IPS-15b (cell line): ENCODE measurements around the gene L3MBTL2.
"Not testable (repeated sequence)": the region's sequence is repeated elsewhere in the genome, so short reads cannot be mapped to it uniquely, and the experiment has no call there.

Source experiments
- H3K27me3 ChIP-seq: one replicate; pipeline ENCODE4 v1.6.1; 2013; ENCODE audit warnings: low read length; ENCODE audit not compliant: control insufficient read depth, insufficient read depth
- H3K36me3 ChIP-seq: one replicate; pipeline ENCODE4 v1.6.1; 2013; ENCODE audit warnings: low read length; ENCODE audit not compliant: control insufficient read depth, insufficient read depth
- H3K4me1 ChIP-seq: one replicate; pipeline ENCODE4 v1.6.1; 2013; ENCODE audit warnings: mild to moderate bottlenecking, low read length; ENCODE audit not compliant: control insufficient read depth, insufficient read depth
- H3K4me3 ChIP-seq: one replicate; pipeline ENCODE4 v1.5.1; 2013; ENCODE audit warnings: low read depth, low read length
- H3K9ac ChIP-seq: one replicate; pipeline ENCODE4 v1.6.1; 2013; ENCODE audit warnings: low read depth, mild to moderate bottlenecking, low read length
- H3K9me3 ChIP-seq: one replicate; pipeline ENCODE4 v1.6.1; 2013; ENCODE audit warnings: mild to moderate bottlenecking, low read length; ENCODE audit not compliant: control insufficient read depth, insufficient read depth

The L3MBTL2 gene

DNA sequence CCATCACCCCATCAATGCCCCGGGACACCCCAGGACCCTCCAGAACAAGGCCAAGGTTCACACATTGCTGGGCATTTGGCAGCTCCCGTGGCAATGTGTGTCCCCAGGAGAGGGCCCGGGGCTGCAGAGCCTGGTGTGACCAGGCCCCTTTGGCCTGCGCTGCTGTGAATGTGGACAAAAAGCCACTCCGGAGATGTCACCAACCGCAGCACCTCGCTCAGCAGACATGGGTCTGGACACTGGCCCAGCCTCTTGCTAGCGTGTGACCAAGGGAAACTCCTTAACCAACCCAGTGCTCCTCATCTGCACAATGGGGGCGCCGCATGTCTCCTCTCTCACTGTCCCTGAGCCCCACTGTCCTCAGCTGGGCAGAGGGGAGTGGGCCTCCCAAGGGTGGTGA is 43.6 kb downstream of the L3MBTL2 start:
- Histone ChIP-seq H3K36me3 (peaks cover 74% of the 10 kb centered on the region), H3K9ac (no peak overlapping the region), H3K4me3 (no peak overlapping the region), H3K27me3 (no peaks in the 10 kb centered on the region), H3K4me1 (no peaks in the 10 kb centered on the region), H3K9me3 (no peaks in the 10 kb centered on the region)

GRCh38 chr22:41249442-41249841 is 44.3 kb downstream of the L3MBTL2 start:
- no peaks in the 10 kb centered on the region for H3K4me1 ChIP-seq
- H3K4me3 ChIP-seq: no peak overlapping the region
- H3K36me3 ChIP-seq: peaks cover 78% of the 10 kb centered on the region
- H3K9me3 ChIP-seq: no peaks in the 10 kb centered on the region
- no peaks in the 10 kb centered on the region for H3K27me3 ChIP-seq
- no peak overlapping the region for H3K9ac ChIP-seq

DNA sequence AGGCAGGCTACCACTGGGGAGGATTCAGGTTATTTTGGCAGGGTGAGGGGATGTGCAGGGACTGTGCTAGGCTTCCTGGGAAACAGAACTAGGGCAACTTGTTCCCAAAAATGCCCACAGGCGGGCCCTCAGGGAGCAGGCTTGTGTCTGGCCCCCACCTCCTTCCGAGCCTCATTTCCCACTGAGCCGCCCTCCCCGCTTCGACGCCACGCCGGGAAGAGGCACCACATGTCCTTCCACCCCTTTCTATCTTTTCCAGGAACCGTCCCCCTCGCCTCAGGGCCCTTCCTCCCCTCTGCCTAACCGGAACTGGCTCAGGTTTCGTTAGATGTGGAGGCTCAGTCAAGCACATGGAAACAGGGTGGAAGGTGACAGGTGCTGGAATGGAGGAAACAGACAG is 45.0 kb downstream of the L3MBTL2 start:
- H3K4me3 ChIP-seq: no peak overlapping the region
- no peaks in the 10 kb centered on the region for H3K4me1 ChIP-seq
- no peaks in the 10 kb centered on the region for H3K9me3 ChIP-seq
- peaks cover 83% of the 10 kb centered on the region for H3K36me3 ChIP-seq
- no peaks in the 10 kb centered on the region for H3K27me3 ChIP-seq
- H3K9ac ChIP-seq: no peak overlapping the region

DNA sequence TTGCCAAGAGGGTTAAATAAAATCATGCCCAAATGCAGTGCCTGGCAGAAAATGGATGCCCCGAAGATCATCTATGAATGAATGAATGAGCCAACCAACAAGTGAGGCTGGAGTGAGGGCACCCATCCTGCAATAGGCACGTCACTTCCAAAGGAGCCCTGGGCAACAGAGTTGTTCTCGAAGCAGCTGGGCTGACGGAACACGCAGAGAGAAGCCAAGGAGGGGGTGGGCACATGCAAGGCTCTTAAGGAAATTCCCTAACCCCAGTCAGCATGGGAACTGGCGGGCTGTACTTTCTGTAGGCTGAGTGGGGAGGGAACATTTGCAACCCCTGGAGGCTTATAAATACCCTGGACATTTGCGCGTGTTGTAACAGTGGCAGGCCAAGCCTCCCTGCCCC is 47.3 kb downstream of the L3MBTL2 start:
- no peaks in the 10 kb centered on the region for H3K9me3 ChIP-seq
- no peaks in the 10 kb centered on the region for H3K27me3 ChIP-seq
- peaks cover 88% of the 10 kb centered on the region for H3K36me3 ChIP-seq
- no peak overlapping the region for H3K9ac ChIP-seq
- no peak overlapping the region for H3K4me3 ChIP-seq
- no peaks in the 10 kb centered on the region for H3K4me1 ChIP-seq

- Histone ChIP-seq H3K9ac (no peak overlapping the region), H3K27me3 (no peaks in the 10 kb centered on the region), H3K4me3 (no peak overlapping the region), H3K36me3 (peaks cover 89% of the 10 kb centered on the region), H3K4me1 (no peaks in the 10 kb centered on the region), H3K9me3 (no peaks in the 10 kb centered on the region)
Measured at GRCh38 chr22:41254230-41254629, 49.1 kb downstream of the L3MBTL2 start.

DNA sequence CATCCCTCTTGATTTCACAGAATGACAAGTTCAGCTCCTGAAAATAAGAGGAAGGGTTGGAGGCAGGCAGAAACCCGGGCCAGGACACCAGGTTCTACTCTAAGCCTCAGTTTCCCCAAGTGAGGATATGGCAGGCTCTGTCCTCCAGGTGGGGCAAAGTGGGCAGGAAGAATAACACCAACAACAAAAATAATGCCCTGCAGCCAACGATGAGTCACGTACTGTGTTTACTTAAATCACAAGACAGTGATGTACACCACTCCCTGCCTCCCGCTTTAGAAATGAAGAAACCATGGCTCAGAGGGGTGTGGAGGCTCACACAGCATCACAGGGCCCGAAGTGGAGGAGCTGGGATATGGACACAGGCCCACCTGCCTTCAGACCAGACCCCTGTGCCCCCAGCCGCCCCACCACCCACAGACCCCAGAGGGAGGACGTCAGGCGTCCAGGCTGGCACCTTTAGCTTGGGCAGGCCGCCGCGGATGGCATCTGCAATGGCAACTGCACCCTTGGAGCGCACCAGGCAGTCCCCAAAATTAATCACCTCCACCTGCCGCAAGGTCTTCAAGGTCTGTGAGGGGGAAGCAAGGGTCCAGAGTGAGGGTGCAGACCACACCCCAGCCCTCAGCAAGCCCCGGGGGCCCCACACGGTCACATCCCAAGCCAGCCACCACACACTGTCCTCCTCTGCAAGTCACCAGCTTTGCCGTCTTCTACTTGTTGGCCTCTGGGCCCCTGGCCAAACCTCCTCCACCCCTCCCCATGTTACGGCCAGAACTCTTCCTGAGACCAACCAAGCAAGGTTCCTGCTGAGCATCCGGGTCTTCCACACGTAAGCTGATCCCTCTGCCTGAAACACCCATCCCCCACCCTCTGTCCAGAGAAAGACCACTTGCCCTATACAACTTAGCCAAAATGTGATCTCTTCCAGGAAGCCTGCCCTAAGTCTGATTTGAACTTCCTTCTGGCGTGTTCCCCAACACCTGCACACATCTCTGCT is 51.4 kb downstream of the L3MBTL2 start:
- Histone ChIP-seq H3K9me3 (no peaks in the 10 kb centered on the region), H3K36me3 (peaks cover 80% of the 10 kb centered on the region), H3K9ac (no peak overlapping the region)

DNA sequence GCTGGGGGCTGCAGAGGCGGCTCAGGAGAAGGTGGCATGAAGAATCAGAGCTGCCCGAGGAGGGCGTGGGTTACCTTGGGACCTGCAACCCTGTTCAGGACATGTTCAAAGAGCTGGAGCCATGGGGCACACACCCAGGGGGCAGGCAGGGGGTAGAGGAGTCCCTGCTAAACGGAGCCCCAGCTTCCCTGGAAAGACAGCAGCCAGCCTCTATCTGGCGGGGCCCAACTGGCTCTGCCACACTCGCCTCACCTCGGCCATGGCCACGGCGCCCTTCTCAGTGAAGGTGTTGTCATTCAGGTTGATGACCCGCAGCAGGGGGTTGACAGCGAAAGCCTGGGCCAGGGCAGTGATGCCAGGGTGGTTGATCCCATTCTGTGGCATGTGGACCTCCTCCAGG is 52.6 kb downstream of the L3MBTL2 start:
- no peaks in the 10 kb centered on the region for H3K27me3 ChIP-seq
- H3K4me3 ChIP-seq: no peak overlapping the region
- H3K4me1 ChIP-seq: no peaks in the 10 kb centered on the region
- H3K36me3 ChIP-seq: peaks cover 84% of the 10 kb centered on the region
- H3K9ac ChIP-seq: no peak overlapping the region
- H3K9me3 ChIP-seq: no peaks in the 10 kb centered on the region

More for the DNA sequence above, 51.4 kb downstream of the L3MBTL2 start:
- H3K4me1 ChIP-seq: no peaks in the 10 kb centered on the region
- H3K4me3 ChIP-seq: no peak overlapping the region
- H3K27me3 ChIP-seq: no peaks in the 10 kb centered on the region

- H3K4me1 ChIP-seq, H3K4me3 ChIP-seq, H3K9ac ChIP-seq, H3K9me3 ChIP-seq, H3K27me3 ChIP-seq: not testable (repeated sequence)
- peaks cover 87% of the 10 kb centered on the region for H3K36me3 ChIP-seq
Measured at GRCh38 chr22:41259756-41260155, 54.6 kb downstream of the L3MBTL2 start.

DNA sequence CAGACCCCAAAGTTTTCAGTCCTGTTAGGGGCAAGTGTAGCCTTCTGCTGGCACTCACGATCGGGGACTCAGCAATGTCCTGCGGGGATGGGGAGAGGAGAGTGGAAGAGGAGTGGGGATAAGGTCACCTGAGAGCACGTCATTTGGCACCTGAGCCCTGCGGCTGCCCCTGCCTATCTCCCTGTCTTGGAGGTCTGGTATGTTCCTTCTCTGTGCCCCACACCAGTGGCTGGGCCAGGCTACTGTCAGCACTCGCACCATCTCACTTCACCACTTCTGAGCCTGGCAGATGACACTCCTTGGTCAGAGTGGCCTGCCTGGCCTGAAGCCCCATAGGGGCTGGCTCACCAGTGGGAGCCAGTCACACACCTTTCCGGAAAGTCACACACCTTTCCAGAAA is 55.8 kb downstream of the L3MBTL2 start:
- Histone ChIP-seq H3K9ac (no peak overlapping the region), H3K36me3 (peaks cover 86% of the 10 kb centered on the region), H3K4me3 (no peak overlapping the region), H3K9me3 (no peaks in the 10 kb centered on the region), H3K4me1 (no peaks in the 10 kb centered on the region), H3K27me3 (no peaks in the 10 kb centered on the region)

GRCh38 chr22:41261541-41262249 is 56.6 kb downstream of the L3MBTL2 start:
- no peaks in the 10 kb centered on the region for H3K9me3 ChIP-seq
- no peaks in the 10 kb centered on the region for H3K4me1 ChIP-seq
- no peak overlapping the region for H3K4me3 ChIP-seq
- no peak overlapping the region for H3K9ac ChIP-seq
- H3K27me3 ChIP-seq: no peaks in the 10 kb centered on the region
- H3K36me3 ChIP-seq: peaks cover 82% of the 10 kb centered on the region

- Histone ChIP-seq H3K9ac (no peak overlapping the region), H3K36me3 (peaks cover 79% of the 10 kb centered on the region), H3K9me3 (no peaks in the 10 kb centered on the region), H3K4me3 (no peak overlapping the region), H3K27me3 (no peaks in the 10 kb centered on the region), H3K4me1 (no peaks in the 10 kb centered on the region)
Measured at GRCh38 chr22:41262250-41262765, 57.2 kb downstream of the L3MBTL2 start.
